Hepatocyte (in vitro differentiated cells): Measurements from ENCODE around the gene CORT.

Experiments used
- CTCF ChIP-seq: fragments of 200-600 bp; sonication (generic); IDR thresholded peaks from 2 replicates; pipeline ENCODE4 v1.5.1; 2016; ENCODE audit warnings: antibody characterized with exemption, mild to moderate bottlenecking; ENCODE audit not compliant: poor library complexity
- EZH2 ChIP-seq: fragments of 200-600 bp; sonication (generic); IDR thresholded peaks from 2 replicates; pipeline ENCODE4 v1.6.1; 2016; ENCODE audit warnings: antibody characterized with exemption, mild to moderate bottlenecking, borderline replicate concordance
- EZH2phosphoT487 ChIP-seq: fragments of 200-600 bp; sonication (generic); IDR thresholded peaks from one replicate; pipeline ENCODE4 v1.6.1; 2018; ENCODE audit warnings: antibody characterized with exemption, mild to moderate bottlenecking, low read depth, moderate library complexity; ENCODE audit not compliant: unreplicated experiment, severe bottlenecking

GRCh38 chr1:10430216-10431069, 19.4 kb upstream of the CORT start, which contains the start of gene CENPS:
- peak; percentile 97 for TF ChIP-seq CTCF
- TF ChIP-seq EZH2, result no peak
- no peak for TF ChIP-seq EZH2phosphoT487
